Fibroblast of pulmonary artery (primary cell): ENCODE measurements around the gene RHBDL1.

Source experiments
- DNase-seq: peaks from one replicate; pipeline ENCODE4 v3.0.0-alpha.2; 2010; ENCODE audit warnings: low read depth
- H3K4me3 ChIP-seq: replicated peaks from 2 replicates; pipeline ENCODE4 v1.5.1; 2011; ENCODE audit warnings: low read depth, mild to moderate bottlenecking, control low read depth, low read length, moderate library complexity
- TF ChIP-seq, protein P1 (sequence below): IDR thresholded peaks from 2 replicates; pipeline ENCODE4 v1.5.1; 2011; ENCODE audit warnings: mild to moderate bottlenecking, control low read depth, low read length, inconsistent platforms; ENCODE audit errors: missing control alignments

RHBDL1 gene

DNA sequence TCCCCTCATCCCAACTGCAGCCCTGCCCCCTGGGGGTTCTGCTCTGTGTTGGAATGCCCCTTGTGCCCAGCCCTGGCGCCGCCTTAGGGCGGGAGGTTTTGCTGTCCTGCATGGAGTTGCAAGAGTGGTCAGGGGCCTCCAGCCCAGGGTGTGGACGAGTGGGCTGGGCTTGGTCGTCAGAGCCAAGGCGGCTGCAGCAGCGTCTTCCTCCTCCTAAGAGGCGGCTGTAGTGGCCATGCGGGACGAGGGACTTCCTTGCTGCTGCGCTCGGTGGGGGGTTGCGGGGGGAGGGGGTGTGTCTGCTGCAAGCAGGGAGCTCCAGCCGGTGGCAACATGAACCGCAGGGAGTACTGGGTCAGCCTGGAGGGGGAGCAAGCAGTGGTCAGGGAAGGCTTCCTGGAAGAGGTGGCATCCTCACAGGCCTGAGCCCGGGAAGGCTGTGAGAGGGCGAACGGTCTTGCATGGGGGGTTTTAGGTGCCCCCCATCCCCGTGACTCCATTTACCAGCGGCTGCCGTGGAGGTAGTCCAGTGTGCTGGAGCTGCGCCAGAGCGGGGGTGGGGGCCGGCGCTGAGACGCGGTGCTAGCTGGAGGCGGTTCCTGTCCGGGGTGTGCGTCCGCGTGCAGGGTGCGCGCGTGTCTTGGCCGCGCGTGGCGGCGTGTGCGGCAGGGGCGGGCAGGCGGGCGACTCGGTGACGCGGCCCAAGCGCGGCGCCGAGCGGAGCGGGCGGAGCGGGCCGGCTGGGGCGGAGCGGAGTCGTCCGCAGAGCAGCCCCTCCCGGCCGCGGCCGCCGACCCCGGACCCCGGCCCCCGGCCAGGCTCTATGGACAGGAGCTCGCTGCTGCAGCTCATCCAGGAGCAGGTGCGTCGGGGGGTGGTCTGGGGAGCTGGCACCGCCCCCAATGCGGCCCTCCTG lies at the start of gene RHBDL1:
TSS of gene RHBDL1 (plus strand) at position 704 of the 916 bp plus-strand sequence. CDS start at position 824, 120 bp downstream.
- DNase-seq, result no peak
- H3K4me3 ChIP-seq, result peak within 1 kb of the TSS; percentile 31
- TF ChIP-seq, protein P1, sequence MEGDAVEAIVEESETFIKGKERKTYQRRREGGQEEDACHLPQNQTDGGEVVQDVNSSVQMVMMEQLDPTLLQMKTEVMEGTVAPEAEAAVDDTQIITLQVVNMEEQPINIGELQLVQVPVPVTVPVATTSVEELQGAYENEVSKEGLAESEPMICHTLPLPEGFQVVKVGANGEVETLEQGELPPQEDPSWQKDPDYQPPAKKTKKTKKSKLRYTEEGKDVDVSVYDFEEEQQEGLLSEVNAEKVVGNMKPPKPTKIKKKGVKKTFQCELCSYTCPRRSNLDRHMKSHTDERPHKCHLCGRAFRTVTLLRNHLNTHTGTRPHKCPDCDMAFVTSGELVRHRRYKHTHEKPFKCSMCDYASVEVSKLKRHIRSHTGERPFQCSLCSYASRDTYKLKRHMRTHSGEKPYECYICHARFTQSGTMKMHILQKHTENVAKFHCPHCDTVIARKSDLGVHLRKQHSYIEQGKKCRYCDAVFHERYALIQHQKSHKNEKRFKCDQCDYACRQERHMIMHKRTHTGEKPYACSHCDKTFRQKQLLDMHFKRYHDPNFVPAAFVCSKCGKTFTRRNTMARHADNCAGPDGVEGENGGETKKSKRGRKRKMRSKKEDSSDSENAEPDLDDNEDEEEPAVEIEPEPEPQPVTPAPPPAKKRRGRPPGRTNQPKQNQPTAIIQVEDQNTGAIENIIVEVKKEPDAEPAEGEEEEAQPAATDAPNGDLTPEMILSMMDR, result no peak

DNA sequence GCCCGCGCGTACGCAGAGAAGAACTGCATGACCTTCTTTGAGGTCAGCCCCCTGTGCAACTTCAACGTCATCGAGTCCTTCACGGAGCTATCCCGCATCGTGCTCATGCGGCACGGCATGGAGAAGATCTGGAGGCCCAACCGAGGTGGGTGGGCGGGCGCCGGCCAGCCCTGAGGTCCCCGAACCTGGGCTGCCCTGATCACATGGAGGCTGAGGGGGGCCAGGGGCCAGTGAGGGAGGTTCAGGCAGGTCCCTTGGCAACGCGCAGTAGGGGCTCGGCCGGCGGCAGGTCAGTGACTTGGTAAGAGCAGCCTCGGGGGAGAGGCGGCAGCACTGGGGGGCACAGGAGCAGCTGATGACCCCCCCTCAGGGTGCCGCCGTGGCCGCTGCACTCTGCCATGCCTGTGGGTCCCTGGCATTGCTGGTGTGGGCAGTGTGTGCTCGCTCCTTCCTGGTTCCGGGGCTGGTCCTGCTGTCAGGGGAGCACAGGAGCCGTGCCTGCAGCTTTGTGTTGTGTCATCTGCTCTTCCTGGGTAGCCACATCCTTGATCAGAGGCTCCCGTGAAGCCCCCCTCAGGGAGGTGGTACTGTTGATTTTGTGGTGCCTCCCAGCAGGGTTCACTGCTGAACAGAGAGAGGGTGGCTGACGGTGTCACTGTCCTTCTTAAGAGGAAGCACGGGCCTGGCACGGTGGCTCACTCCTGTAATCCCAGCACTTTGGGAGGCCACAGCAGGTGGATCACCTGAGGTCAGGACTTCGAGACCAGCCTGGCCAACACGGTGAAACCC lies 49.3 kb upstream of the RHBDL1 start:
- DNase-seq, result no peak
- TF ChIP-seq, protein P1, result no peak
- no peak overlapping the region for H3K4me3 ChIP-seq

DNA sequence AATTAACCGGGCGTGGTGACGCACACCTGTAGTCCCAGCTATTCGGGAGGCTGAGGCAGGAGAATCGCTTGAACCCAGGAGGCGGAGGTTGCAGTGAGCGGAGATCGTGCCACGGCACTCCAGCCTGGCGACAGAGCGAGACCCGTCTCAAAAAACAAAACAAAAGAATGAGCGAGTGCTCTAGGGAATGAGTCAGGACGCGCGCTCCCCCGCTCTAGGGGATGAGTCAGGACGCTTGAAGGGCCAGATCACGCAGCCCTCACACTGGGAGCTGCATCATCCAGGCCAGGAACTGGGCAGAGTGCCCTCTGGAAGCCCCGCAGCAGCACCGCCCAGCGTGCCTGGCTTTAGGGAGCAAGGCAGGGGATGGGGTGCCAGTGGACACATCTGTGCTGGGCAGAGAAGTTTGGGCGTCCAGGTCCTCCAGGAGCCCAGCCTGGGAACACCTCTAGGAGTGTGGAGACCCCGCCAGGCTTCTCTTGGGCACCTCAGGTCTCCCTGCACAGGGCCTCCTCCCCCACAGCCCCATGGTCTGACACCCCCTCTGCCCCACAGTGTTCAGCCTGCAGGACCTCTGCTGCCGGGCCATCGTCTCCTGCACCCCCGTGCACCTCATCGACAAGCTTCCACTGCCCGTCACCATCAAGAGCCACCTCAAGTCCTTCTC lies 48.6 kb upstream of the RHBDL1 start:
- no peak overlapping the region for H3K4me3 ChIP-seq
- TF ChIP-seq, protein P1, result no peak
- peak; percentile 96 for DNase-seq

DNA sequence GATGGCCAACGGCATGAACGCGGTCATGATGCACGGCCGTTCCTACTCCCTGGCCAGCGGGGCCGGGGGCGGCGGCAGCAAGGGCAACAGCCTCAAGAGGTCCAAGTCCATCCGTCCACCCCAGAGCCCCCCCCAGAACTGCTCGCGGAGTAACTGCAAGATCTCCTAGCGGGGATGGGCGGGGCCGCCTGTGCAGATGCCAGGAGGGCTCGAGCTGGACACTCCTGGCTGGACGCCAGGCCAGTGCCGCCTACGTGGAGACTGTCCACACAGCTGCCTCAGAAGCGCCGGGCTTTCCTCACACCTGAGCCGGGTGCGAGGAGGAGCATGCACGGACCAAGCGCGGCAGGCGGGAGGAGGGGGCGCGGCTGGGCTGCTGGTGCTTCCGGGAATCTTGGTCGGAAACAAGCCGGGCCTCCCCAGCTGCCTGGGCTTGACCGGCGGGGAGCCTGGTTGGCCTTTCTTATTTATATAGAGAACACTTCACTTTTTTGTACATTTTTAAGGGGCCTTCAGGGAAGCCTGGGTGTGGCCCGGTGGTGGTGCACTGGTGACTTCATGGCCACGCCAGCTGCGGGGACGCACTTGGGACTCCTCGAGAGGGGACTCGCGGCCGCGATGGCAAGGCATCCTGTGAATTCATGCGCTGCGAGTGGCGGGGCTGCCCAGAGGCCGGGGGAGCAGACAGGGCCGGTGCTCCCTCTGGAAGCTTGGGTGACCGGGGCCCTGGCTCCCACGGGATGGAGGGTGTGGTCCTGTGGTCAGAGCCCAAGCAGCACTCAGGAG lies 47.8 kb upstream of the RHBDL1 start:
- DNase-seq, result no peak
- TF ChIP-seq, protein P1, result no peak
- no peak overlapping the region for H3K4me3 ChIP-seq

DNA sequence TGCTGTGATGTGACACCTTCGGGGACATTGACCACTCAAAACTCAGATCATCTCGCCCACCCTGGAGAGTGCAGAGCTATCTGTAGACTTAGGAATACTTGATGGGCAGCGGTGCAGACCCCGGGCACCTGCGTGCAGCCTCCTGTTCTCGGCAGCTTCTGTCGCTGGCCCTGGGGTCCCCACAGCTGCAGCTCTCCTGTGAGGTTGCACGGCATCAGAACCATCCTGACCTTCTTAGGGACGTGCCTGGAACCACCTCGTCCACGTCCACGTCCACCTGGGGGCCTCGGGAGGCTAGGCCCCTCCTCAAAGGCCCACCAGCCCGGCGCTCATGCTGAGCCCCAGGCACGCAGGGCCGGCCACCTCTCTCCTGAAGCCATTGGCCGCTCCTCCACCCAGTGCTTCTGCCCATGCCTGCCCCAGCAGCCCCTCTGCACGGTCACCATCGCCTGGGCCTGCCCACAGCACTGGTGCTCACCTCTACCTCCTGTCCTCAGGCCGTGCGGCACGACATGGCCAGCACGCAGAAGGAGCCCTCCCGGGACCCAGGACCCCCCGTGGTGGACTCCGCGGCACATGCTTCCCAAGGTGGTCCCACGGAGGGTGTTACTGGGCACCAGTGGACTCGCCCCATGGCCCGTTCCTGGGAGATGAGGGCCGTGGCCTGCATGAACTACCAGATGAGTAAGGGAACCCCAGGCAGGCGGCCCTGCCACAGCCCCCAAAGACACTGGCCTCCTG lies 47.0 kb upstream of the RHBDL1 start:
- TF ChIP-seq, protein P1, result no peak
- no peak for DNase-seq
- no peak overlapping the region for H3K4me3 ChIP-seq
